BE2C (cell line): ENCODE data around the gene SNX32.
A peak's percentile ranks its signal among the peaks of the same experiment; 100 is the strongest.

ENCODE experiments used
- DNase-seq: peaks from one replicate; pipeline ENCODE4 v3.0.0-alpha.2; 2020
- H3K27me3 ChIP-seq: fragments of 250-450 bp; sonication (Bioruptor Pico); 2 replicates; pipeline ENCODE4 v1.5.1; 2020; ENCODE audit warnings: mild to moderate bottlenecking
- H3K36me3 ChIP-seq: fragments of 250-450 bp; sonication (Bioruptor Pico); 2 replicates; pipeline ENCODE4 v1.5.1; 2020; ENCODE audit warnings: mild to moderate bottlenecking
- H3K4me1 ChIP-seq: fragments of 250-450 bp; sonication (Bioruptor Pico); 2 replicates; pipeline ENCODE4 v1.5.1; 2020
- H3K4me3 ChIP-seq: 2 replicates; pipeline ENCODE4 v1.5.1; 2011; ENCODE audit warnings: low read depth, low read length
- H3K9me3 ChIP-seq: fragments of 250-450 bp; sonication (Bioruptor Pico); 2 replicates; pipeline ENCODE4 v1.5.1; 2020
- TF ChIP-seq, protein P1 (sequence below): IDR thresholded peaks from 2 replicates; pipeline ENCODE4 v1.5.1; 2012; ENCODE audit warnings: mild to moderate bottlenecking, low read depth, low read length

Gene SNX32

DNA sequence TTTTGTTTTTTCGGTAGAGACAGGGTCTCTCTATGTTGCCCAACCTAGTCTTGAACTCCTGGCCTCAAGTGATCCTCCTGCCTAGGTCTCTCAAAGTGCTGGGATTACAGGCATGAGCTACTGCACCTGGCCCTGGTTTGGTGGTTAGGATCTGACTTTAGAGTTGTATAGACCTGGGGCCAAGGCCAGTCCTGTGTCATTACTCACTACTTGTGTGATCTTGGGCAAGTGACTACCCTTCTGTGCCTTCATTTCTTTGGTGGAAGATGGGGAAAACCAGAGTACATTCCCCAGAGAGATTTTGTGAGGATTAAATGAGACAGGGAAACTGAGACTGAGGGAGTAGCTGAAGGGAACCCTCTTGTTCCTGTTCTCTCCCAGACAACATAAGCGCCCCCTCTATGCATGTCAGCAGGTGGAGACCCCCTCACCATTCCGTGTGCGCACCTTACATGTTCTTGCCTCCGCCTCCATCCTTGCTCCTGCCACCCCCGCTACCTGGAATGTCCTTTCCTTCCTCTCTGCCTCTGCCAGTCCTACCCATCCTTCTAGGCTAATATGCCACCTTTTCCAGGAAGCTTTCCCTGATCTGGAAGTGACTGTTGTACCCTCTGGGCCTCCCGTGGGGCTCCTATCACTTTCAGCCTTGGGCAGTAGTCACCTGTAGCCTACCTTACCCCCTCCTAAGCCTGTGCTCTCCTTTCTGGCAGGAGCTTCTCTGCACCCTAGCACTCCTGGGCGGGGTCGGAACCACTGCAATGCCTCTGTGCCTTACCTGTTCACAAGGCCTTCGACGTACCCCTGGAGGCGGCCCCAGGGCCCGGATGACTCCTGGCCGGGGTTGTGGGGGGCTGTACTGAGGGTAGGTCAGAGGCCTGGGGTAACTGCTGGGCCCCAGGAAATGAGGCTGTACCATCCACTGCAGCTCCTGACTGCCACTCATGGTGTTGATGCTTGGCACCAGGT lies 62.6 kb downstream of the SNX32 start:
- Histone ChIP-seq H3K9me3 (no peaks in the 10 kb centered on the region; the same call in 1 of the 2 replicates), H3K4me3 (no peak overlapping the region), H3K4me1 (no peaks in the 10 kb centered on the region; the same call in none of the 2 replicates), H3K36me3 (no peaks in the 10 kb centered on the region), H3K27me3 (peaks cover 33% of the 10 kb centered on the region)
- TF ChIP-seq, protein P1, sequence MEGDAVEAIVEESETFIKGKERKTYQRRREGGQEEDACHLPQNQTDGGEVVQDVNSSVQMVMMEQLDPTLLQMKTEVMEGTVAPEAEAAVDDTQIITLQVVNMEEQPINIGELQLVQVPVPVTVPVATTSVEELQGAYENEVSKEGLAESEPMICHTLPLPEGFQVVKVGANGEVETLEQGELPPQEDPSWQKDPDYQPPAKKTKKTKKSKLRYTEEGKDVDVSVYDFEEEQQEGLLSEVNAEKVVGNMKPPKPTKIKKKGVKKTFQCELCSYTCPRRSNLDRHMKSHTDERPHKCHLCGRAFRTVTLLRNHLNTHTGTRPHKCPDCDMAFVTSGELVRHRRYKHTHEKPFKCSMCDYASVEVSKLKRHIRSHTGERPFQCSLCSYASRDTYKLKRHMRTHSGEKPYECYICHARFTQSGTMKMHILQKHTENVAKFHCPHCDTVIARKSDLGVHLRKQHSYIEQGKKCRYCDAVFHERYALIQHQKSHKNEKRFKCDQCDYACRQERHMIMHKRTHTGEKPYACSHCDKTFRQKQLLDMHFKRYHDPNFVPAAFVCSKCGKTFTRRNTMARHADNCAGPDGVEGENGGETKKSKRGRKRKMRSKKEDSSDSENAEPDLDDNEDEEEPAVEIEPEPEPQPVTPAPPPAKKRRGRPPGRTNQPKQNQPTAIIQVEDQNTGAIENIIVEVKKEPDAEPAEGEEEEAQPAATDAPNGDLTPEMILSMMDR = no peak
- no peak for DNase-seq

DNA sequence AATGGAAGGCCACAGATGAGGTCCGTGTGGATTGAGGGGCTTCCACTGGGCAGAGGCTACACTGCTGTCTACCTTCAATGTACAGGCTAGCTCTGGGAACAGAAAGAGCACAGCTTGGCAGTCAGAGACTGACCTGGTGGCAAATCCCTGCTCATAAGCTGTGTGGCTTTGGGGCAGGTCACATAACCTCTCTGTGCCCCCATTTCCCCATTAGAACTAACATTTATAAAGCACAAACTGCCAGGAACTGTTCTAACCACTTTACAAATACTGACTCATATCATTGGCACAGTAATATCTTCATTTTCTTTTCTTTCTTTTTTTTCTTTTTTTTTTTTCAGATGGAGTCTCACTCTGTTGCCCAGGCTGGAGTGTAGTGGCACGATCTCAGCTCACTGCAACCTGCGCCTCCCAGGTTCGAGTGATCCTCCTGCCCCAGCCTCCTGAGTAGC lies 63.3 kb downstream of the SNX32 start:
- Histone ChIP-seq H3K36me3 (no peaks in the 10 kb centered on the region), H3K4me1 (no peaks in the 10 kb centered on the region; the same call in 1 of the 2 replicates), H3K4me3 (no peak overlapping the region), H3K27me3 (peaks cover 38% of the 10 kb centered on the region), H3K9me3 (no peaks in the 10 kb centered on the region; the same call in 1 of the 2 replicates)
- DNase-seq = no peak
- TF ChIP-seq, protein P1 = no peak

DNA sequence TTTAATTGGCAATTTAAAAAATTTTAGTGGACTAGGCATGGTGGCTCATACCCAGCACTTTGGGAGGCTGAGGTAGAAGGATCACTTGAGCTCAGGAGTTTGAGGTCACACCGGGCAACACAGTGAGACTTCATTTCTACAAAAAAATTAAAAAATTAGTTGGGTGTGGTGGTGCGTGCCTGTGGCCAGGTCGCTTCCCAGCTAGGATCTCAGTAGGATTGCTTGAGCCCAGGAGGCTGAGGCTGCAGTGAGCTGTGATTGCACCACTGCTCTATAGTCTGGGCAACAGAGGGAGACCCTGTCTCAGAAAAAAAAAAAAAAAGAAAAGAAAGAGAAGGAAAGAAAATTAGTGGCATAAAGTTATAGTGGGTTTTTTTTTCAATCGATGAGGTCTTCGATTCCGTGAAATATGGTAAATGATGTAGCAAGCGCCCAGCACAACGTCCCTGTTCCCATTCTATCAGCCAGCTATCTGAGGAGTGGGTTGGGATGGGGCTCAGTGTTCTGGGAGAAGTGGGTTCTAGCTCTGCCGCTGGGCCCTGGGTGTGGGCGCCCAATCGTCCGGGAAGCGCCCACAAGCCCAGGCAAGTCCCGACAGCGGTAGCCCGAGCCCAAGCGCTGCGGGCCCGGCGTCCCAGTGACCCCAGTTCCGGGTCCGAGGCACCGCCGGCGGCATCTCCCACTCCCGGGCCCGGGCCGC lies 65.0 kb downstream of the SNX32 start:
- TF ChIP-seq, protein P1 = no peak
- Histone ChIP-seq H3K4me3 (no peak overlapping the region), H3K27me3 (peaks cover 55% of the 10 kb centered on the region), H3K36me3 (no peaks in the 10 kb centered on the region), H3K4me1 (no peaks in the 10 kb centered on the region; the same call in 1 of the 2 replicates), H3K9me3 (no peaks in the 10 kb centered on the region; the same call in 1 of the 2 replicates)
- DNase-seq = no peak

DNA sequence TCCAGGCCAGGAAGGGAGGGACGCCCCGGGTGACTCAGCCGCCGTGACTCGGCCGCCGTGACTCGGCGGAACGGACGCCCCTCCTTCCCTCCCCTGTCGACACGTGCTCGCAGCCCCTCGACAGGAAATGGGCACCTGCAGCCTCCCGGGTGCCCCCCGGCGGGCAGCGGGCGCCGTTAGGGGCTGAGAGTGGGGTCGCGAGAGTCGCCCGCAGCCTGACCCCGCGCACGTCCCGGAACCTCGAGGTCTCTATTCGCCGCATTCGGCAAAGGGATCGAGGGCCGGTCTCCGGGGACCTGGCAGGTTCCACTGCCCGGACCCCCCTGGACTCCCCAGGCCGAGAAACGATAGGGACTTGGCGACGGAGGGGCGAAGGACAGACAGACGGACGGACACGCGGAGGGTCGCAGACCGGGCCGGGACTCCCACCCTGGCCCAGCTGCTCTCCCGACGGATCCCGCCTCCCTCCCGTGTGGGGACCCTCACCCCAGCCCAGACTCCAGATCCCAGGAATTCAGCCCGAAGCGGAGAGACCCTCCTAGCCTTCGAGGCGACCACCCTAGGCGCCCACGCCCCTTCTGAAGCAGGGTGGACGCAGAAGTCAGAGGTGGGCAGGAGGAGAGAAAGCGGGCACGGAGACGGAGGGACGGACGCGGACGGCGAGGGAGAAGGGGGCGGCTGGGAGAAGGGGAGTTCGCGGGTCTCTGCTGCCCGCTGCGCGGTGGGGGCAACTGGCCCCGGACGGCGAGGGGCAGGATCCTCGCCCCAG lies 65.8 kb downstream of the SNX32 start:
- peak; percentile 47 for DNase-seq
- peaks cover 56% of the 10 kb centered on the region for H3K27me3 ChIP-seq
- H3K4me1 ChIP-seq = no peaks in the 10 kb centered on the region
- H3K36me3 ChIP-seq = no peaks in the 10 kb centered on the region
- TF ChIP-seq, protein P1 = no peak
- H3K4me3 ChIP-seq = no peak overlapping the region
- H3K9me3 ChIP-seq = no peaks in the 10 kb centered on the region; the same call in 1 of the 2 replicates

DNA sequence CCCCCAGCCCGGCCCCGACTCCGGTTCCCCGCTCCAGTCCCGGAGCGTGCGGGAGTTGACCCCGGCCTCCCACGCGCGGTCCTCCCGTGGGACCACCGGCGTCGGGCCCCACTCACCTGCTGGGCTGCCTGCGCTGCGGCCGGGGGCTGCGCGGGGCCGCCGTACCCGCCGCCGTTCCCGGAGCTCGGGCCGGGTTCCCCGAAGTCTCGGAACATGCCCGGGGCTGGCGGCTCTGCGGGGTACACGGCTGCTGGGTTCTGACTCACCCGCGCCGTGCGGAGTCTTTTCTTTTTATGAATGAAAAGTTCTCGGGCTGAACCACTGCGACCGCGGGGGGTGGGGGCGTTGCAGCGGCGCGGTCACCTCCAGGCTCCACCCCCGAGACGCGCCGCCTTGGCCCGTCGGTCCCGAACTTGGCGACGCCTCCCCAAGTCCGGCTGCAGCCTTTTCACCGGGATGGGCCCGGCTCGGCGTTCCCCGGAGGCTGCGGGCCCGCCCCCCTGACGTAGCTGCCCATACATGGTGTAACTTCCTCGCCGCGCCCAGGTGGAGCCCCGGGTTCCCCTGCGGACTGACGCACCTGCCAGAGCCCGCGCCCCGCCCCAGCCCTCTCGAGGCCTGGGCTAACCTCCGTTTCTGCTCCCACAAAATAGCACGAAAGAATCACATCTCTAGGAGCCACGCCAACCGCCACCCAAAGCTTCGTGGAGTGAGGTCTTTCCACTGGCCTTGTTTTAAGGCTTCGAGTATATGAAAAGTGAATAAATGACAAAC lies 66.5 kb downstream of the SNX32 start, which contains the start of gene FOSL1:
Gene FOSL1 (minus strand): TSS at position 264 of the 774 bp plus-strand sequence. CDS start 49 bp downstream, at position 215.
- H3K4me3 ChIP-seq = peak within 1 kb of the TSS; percentile 25
- no peaks in the 10 kb centered on the region for H3K4me1 ChIP-seq
- TF ChIP-seq, protein P1 = no peak
- peaks cover 56% of the 10 kb centered on the region for H3K27me3 ChIP-seq
- no peak for DNase-seq
- no peaks in the 10 kb centered on the region; the same call in 1 of the 2 replicates for H3K9me3 ChIP-seq
- H3K36me3 ChIP-seq = no peaks in the 10 kb centered on the region
